K562 treated with DMSO at 1 percent for 24 hours (cell line): ENCODE measurements around the gene PNPO. TPM values are rescaled to one million over a fixed set of nuclear protein-coding genes. Genes with fewer than 3 reads are reported as not detected.

ENCODE experiments used
- total RNA-seq: library from RNA; unstranded; fragments of 300-600 nt; gene quantifications from 2 replicates; pipeline ENCODE4 v1.2.3, GENCODE V29; 2022; ENCODE audit warnings: low read depth; ENCODE audit not compliant: insufficient read depth

PNPO gene
- total RNA-seq = 10.9 and 12.6 TPM in 2 replicates

GRCh38 chr17:47941246-47942095, at the start of gene PNPO:
Gene PNPO (plus strand): TSS chr17:47941571. CDS start chr17:47941676, 105 bp downstream.

DNA sequence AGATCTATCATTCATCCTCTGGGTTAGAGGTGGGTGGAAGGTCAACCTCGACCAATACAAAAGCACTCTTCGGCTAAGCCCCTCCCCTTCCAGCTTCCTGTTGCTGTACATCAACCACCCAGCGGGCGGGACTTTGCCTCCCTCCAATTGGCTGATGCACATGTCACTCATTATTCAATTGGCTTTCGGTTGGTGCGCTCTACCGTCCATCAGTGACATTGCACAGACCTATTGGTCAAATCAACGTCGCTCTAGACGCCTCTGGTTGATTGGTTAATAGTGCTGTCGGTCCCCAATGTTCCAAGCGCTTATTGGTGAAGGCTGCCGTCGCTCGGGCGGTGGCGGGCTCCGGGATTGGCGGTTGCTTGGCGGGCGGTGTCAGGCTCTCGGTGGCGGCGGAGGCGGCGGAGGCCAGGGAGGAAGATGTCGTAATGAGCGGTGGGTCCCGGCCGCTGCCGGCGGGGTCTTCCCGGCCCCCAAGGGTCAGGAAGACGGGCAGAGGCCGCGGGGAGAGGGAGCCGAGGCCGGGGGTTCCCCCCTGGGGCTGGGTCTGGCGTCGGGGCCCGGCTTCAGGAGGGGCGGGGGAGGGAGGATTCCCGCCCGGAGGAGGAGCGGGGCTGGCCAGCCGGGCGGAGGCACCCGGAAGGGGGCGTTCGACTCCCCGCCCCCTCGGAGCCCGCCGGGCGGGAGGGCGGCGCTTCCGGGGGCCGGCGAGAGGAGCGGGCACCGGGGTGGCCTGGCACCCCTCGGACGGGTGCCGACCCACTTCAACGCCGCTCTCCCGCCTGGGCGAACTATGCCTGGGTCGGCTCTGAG, 45.3 kb upstream of the PNPO start, which contains the start of gene SP2:
TSS of gene SP2 (plus strand) at position 381 of the 816 bp plus-strand sequence. CDS start at position 432, 51 bp downstream.

GRCh38 chr17:47957591-47958490, 16.5 kb downstream of the PNPO start, which contains the start of gene PRR15L:
Gene PRR15L (minus strand): TSS chr17:47957883. CDS start chr17:47953234, 4,649 bp downstream.

DNA sequence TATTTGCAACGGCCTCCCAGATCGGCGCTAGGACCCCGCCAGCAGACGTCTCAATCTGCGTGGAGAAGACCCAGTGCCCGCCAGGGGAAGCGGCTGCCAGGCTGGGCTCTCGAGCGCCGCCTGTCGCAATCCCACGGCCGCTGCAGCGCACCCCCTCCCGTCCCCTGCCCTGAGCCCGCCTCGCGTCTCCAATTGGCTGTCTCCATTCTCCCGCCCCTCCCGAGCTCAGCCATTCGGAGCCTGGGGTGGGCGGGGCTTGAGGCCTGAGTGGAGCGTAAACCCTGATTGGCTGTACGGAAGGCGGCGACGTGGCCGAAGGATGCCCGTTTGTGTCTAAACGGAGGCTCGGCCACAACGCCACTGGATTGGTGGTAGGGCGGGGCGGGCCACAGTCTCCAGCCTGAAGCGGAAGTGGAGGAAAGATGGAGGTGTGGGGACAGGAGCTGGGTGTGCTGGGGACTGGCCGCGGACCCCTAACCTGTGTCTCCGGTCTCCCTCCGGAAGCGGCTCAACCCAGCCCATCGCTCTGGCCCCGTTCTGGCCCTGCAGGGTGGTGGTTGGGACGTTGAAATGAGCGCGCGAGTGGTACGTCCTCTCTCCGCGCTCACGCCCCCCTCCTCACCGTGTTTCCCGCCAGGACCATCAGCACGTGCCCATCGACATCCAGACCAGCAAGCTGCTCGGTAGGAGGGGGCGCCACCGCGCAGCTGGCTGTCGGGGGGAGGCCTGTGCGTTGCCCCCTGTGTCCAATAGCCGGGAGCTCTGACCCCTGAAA, 29.5 kb downstream of the PNPO start, which contains the start of gene CDK5RAP3:
TSS of gene CDK5RAP3 (plus strand) at position 389 of the 775 bp plus-strand sequence. CDS start at position 423, 34 bp downstream.

Other genes starting within 250 kb of the PNPO start
- gene TBKBP1, start 247.4 kb upstream of the PNPO start, total RNA-seq = 10.9 and 11.2 TPM in 2 replicates
- not detected in 2 replicates for gene TBX21, start 208.3 kb upstream of the PNPO start, total RNA-seq
- gene OSBPL7, start 119.8 kb upstream of the PNPO start, total RNA-seq = 11.3 and 13.5 TPM in 2 replicates
- 87.6 and 101 TPM in 2 replicates for gene MRPL10, start 110.0 kb upstream of the PNPO start, total RNA-seq
- gene LRRC46, start 109.9 kb upstream of the PNPO start, total RNA-seq = 1.0 and 1.1 TPM in 2 replicates
- 23.5 and 27.4 TPM in 2 replicates for gene SCRN2, start 100.3 kb upstream of the PNPO start, total RNA-seq
- gene SP6, start 90.4 kb upstream of the PNPO start, total RNA-seq = 11.8 and 14.9 TPM in 2 replicates
- 19.0 and 23.9 TPM in 2 replicates for gene SP2, start 45.3 kb upstream of the PNPO start, total RNA-seq
- not detected in 2 replicates for gene PRR15L, start 16.3 kb downstream of the PNPO start, total RNA-seq
- gene CDK5RAP3, start 29.5 kb downstream of the PNPO start, total RNA-seq = 124 and 144 TPM in 2 replicates
- not detected in 2 replicates for gene COPZ2, start 96.2 kb downstream of the PNPO start, total RNA-seq
- gene NFE2L1, start 106.8 kb downstream of the PNPO start, total RNA-seq = 193 and 207 TPM in 2 replicates
- 42.8 and 47.7 TPM in 2 replicates for gene CBX1, start 159.9 kb downstream of the PNPO start, total RNA-seq
- gene SNX11, start 166.2 kb downstream of the PNPO start, total RNA-seq = 19.3 and 23.3 TPM in 2 replicates